ENCODE data around the gene CXCR1.

Gene CXCR1

DNA sequence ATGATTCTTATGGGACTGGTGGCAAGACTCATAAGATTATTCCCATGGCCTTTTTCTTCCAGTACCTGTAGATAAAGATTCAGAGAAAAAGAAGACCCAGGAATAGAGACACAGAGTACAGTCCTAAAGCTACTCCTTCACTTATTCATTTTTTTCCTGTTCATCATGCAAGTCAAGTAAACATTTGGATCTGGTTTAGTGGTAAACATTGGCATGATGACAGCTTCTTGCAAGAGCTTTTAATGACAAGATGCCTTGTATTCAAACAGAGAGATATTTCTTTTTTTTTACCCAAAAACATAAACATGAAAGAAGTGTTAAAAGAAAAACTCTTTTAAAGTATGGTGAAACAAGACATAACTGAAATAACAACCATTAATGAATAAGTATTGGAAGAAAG is 20.7 kb downstream of the CXCR1 start:
- no peaks in the 10 kb centered on the region for H3K36me3 Mint-ChIP-seq (ENCODE audit: low read depth)
- H3K9me3 Mint-ChIP-seq, result peaks cover 4% of the 10 kb centered on the region
- no peak for TF ChIP-seq CTCF (IDR thresholded peaks at IDR 0.05; ENCODE audit: unreplicated experiment in 3 of 3)
- no peak overlapping the region for H3K4me3 Mint-ChIP-seq
- no peaks in the 10 kb centered on the region for H3K4me1 Mint-ChIP-seq
- H3K27me3 Mint-ChIP-seq (ENCODE audit: low read depth), result peaks cover 26% of the 10 kb centered on the region
- no peak overlapping the region for H3K27ac Mint-ChIP-seq

GRCh38 chr2:218145124-218145523 is 21.6 kb downstream of the CXCR1 start:
- H3K4me3 Mint-ChIP-seq, result no peak overlapping the region
- TF ChIP-seq CTCF (IDR thresholded peaks at IDR 0.05; ENCODE audit: unreplicated experiment in 3 of 3), result no peak
- peaks cover 4% of the 10 kb centered on the region for H3K9me3 Mint-ChIP-seq
- no peaks in the 10 kb centered on the region for H3K4me1 Mint-ChIP-seq
- no peak overlapping the region for H3K27ac Mint-ChIP-seq
- peaks cover 27% of the 10 kb centered on the region for H3K27me3 Mint-ChIP-seq (ENCODE audit: low read depth)
- H3K36me3 Mint-ChIP-seq (ENCODE audit: low read depth), result no peaks in the 10 kb centered on the region

GRCh38 chr2:218138047-218138446 is 28.7 kb downstream of the CXCR1 start:
- Mint-ChIP-seq H3K9me3 (peaks cover 4% of the 10 kb centered on the region), H3K4me1 (no peaks in the 10 kb centered on the region), H3K36me3 (ENCODE audit: low read depth) (no peaks in the 10 kb centered on the region), H3K27ac (no peak overlapping the region), H3K4me3 (no peak overlapping the region), H3K27me3 (ENCODE audit: low read depth) (peaks cover 46% of the 10 kb centered on the region)
- no peak for TF ChIP-seq CTCF (IDR thresholded peaks at IDR 0.05; ENCODE audit: unreplicated experiment in 3 of 3)

DNA sequence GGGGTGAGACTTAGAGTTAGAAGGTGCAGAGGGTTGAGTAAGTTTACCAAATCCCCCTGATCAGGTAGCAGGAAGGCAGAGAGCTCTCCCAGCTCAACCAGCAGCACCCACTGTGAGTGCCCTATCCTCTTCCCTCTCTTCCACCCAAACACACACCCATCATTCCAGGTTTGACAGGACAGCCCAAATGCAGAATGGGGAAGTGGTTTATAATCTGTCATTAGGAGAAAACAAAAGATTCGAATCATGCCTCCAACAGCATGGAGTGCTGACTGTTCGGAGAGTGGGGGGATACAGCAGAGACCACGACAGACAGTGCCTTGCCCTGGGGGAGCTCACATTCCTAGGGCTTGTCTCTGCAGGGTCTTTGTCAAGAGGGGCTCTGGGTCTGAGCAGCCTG is 29.2 kb downstream of the CXCR1 start:
- no peak overlapping the region for H3K27ac Mint-ChIP-seq
- no peaks in the 10 kb centered on the region for H3K4me1 Mint-ChIP-seq
- peaks cover 46% of the 10 kb centered on the region for H3K27me3 Mint-ChIP-seq (ENCODE audit: low read depth)
- H3K4me3 Mint-ChIP-seq, result no peak overlapping the region
- H3K9me3 Mint-ChIP-seq, result peaks cover 2% of the 10 kb centered on the region
- H3K36me3 Mint-ChIP-seq (ENCODE audit: low read depth), result no peaks in the 10 kb centered on the region
- TF ChIP-seq CTCF (IDR thresholded peaks at IDR 0.05; ENCODE audit: unreplicated experiment in 3 of 3), result no peak

DNA sequence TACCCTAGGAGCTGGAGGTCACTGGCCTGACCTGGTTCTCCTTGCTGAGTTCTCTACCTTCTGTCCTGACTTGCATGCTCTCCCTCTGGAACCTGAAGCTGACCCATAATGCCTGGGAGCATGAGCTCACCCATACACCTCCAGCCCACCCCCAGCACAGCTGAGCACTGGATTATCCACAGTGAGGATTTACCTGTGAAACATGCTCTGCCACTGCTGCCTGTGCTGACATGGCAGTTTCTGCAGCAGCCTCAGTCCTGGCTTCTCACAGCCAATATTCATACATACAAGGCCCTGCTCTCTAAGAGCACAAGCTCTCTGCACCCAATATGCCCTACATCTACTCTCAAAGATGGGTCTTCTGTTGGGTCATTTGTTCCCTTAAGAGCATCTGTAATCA is 35.9 kb downstream of the CXCR1 start:
- Mint-ChIP-seq H3K27ac (no peak overlapping the region), H3K36me3 (ENCODE audit: low read depth) (no peaks in the 10 kb centered on the region), H3K4me3 (no peak overlapping the region), H3K27me3 (ENCODE audit: low read depth) (peaks cover 15% of the 10 kb centered on the region), H3K9me3 (no peaks in the 10 kb centered on the region), H3K4me1 (no peaks in the 10 kb centered on the region)
- TF ChIP-seq CTCF (IDR thresholded peaks at IDR 0.05; ENCODE audit: unreplicated experiment in 3 of 3), result no peak

DNA sequence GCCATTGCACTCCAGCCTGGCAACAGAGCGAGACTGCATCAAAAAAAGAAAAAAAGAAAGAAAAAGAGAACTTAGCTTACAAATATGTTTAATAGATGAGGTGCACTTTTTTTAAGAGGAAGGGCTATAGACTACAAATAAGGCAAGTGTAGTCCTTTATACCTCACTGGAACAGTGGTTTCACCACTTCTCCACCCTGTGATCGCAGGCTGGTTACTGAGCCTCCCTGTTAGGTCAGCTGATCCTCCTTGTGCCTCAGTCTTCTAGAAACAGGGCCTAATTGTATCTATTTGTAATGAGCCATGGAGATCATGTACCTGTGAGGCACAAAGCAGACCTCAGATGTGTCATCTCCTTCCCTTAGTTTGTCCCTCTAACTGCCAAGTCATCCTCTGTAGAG is 36.4 kb downstream of the CXCR1 start:
- no peaks in the 10 kb centered on the region for H3K36me3 Mint-ChIP-seq (ENCODE audit: low read depth)
- H3K9me3 Mint-ChIP-seq, result no peaks in the 10 kb centered on the region
- no peak overlapping the region for H3K4me3 Mint-ChIP-seq
- no peaks in the 10 kb centered on the region for H3K4me1 Mint-ChIP-seq
- TF ChIP-seq CTCF (IDR thresholded peaks at IDR 0.05; ENCODE audit: unreplicated experiment in 3 of 3), result no peak
- peaks cover 15% of the 10 kb centered on the region for H3K27me3 Mint-ChIP-seq (ENCODE audit: low read depth)
- no peak overlapping the region for H3K27ac Mint-ChIP-seq

All from nephron (organoid).